ENCODE results near the gene CST2.

GRCh38 chr20:23794065-23794464 is 32.5 kb downstream of the CST2 start:
- TF ChIP-seq, protein P1, sequence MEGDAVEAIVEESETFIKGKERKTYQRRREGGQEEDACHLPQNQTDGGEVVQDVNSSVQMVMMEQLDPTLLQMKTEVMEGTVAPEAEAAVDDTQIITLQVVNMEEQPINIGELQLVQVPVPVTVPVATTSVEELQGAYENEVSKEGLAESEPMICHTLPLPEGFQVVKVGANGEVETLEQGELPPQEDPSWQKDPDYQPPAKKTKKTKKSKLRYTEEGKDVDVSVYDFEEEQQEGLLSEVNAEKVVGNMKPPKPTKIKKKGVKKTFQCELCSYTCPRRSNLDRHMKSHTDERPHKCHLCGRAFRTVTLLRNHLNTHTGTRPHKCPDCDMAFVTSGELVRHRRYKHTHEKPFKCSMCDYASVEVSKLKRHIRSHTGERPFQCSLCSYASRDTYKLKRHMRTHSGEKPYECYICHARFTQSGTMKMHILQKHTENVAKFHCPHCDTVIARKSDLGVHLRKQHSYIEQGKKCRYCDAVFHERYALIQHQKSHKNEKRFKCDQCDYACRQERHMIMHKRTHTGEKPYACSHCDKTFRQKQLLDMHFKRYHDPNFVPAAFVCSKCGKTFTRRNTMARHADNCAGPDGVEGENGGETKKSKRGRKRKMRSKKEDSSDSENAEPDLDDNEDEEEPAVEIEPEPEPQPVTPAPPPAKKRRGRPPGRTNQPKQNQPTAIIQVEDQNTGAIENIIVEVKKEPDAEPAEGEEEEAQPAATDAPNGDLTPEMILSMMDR (conservative IDR thresholded peaks at IDR 0.05; ENCODE audit: low read depth in 2 of 2) = no peak
- TF ChIP-seq, protein P2, sequence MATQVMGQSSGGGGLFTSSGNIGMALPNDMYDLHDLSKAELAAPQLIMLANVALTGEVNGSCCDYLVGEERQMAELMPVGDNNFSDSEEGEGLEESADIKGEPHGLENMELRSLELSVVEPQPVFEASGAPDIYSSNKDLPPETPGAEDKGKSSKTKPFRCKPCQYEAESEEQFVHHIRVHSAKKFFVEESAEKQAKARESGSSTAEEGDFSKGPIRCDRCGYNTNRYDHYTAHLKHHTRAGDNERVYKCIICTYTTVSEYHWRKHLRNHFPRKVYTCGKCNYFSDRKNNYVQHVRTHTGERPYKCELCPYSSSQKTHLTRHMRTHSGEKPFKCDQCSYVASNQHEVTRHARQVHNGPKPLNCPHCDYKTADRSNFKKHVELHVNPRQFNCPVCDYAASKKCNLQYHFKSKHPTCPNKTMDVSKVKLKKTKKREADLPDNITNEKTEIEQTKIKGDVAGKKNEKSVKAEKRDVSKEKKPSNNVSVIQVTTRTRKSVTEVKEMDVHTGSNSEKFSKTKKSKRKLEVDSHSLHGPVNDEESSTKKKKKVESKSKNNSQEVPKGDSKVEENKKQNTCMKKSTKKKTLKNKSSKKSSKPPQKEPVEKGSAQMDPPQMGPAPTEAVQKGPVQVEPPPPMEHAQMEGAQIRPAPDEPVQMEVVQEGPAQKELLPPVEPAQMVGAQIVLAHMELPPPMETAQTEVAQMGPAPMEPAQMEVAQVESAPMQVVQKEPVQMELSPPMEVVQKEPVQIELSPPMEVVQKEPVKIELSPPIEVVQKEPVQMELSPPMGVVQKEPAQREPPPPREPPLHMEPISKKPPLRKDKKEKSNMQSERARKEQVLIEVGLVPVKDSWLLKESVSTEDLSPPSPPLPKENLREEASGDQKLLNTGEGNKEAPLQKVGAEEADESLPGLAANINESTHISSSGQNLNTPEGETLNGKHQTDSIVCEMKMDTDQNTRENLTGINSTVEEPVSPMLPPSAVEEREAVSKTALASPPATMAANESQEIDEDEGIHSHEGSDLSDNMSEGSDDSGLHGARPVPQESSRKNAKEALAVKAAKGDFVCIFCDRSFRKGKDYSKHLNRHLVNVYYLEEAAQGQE (IDR thresholded peaks at IDR 0.05; ENCODE audit: unreplicated experiment) = no peak
